Measurements from ENCODE around the gene CLTA.
"Not testable (repeated sequence)": the region's sequence is repeated elsewhere in the genome, so short reads cannot be mapped to it uniquely, and the experiment has no call there.

CLTA gene

DNA sequence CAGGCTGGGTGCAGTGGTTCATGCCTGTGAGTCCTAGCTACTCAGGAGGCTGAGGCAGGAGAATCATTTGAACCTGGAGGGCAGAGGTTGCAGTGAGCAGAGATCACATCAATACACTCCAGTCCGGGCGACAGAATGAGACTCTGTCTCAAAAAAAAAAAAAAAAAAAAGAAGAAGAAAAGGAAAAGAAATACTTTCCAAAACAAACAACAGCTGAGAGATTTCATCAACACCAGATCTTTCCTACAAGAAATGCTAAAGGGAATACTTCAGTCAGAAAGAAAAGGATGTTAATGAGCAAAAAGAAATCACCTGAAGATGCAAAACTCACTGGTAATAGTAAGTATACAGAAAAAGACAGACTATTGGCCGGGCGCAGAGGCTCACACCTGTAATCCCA lies 13.2 kb upstream of the CLTA start:
- TF ChIP-seq CTCF (conservative IDR thresholded peaks at IDR 0.05) (no peak), ZFX (IDR thresholded peaks at IDR 0.05) (no peak)
- H3K27ac ChIP-seq = no peak overlapping the region

GRCh38 chr9:36180243-36180642 lies 10.5 kb upstream of the CLTA start:
- H3K27ac ChIP-seq = not testable (repeated sequence)

GRCh38 chr9:36187414-36187813 lies 3.3 kb upstream of the CLTA start:
- H3K27ac ChIP-seq = no peak overlapping the region
- TF ChIP-seq ZFX (IDR thresholded peaks at IDR 0.05) (no peak), CTCF (conservative IDR thresholded peaks at IDR 0.05) (no peak)

- no peak overlapping the region for H3K27ac ChIP-seq
- TF ChIP-seq ZFX (IDR thresholded peaks at IDR 0.05) = no peak
- TF ChIP-seq CTCF (conservative IDR thresholded peaks at IDR 0.05) = no peak
Observed at GRCh38 chr9:36188212-36188611, 2.5 kb upstream of the CLTA start.

DNA sequence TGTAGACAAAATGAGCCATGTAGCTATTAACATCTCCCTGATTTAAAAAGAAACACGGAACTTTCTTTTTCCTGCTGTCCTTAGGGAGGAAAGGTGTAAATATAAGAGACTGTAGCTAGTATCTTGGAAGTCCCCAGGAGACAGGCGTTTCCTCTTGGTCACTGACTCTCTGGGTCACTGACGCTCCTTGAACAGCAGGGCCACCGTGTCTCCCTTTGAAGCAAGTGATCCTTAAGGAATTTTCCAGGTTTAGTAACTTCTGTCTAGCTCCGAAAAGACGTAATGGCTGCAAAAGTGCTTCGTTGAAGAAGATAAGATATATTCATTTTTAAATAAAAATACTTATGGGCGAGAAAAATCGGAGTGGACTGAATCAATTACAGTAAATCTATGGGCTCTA lies 745 bp upstream of the CLTA start:
- TF ChIP-seq ZFX (IDR thresholded peaks at IDR 0.05) (no peak), CTCF (conservative IDR thresholded peaks at IDR 0.05) (no peak)
- H3K27ac ChIP-seq = peak overlapping the region; percentile 95

DNA sequence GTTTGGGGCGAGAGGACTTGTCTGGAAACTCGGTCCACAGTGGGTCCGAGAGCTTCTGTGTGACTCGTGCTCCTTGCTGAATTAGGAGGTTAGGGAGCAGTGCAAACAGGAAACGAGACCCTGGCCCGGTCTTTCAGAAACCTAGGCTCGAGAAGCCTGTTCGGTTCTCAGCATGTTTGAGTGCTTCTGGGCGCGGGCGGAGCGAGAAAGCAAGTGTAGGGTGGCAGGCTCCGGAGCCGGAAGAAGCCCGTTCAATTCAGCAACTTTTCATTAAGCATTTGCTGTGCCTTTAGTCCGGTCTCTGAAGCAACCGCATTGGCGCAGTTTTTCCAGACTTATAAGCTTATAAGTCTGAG lies 547 bp downstream of the CLTA start:
- peak overlapping the region; percentile 95 for H3K27ac ChIP-seq
- peak; percentile 58 for TF ChIP-seq ZFX (IDR thresholded peaks at IDR 0.05)
- no peak for TF ChIP-seq CTCF (conservative IDR thresholded peaks at IDR 0.05)

- peak overlapping the region; percentile 95 for H3K27ac ChIP-seq
- no peak for TF ChIP-seq ZFX (IDR thresholded peaks at IDR 0.05)
- TF ChIP-seq CTCF (conservative IDR thresholded peaks at IDR 0.05) = no peak
Observed at GRCh38 chr9:36191686-36192085, 965 bp downstream of the CLTA start.

DNA sequence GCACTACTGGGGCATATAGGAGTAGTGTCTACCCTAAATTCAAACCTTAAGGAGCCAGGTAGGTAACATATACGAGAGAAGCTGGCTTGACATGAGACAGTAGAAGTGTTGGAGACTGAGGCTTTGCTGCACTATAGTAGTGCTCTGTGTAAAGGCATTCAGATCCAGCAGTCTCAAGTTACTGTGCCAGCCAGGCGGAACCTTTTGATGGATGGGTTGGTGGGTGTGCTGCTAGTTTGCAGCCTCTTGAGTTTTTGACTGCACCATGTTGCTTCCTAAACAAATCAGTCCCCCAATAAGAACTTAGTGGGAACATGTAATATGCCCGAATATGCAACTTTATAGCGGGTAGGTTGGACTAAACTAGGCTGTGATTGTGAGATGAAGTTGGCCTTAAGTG lies 1.5 kb downstream of the CLTA start:
- TF ChIP-seq CTCF (conservative IDR thresholded peaks at IDR 0.05) (no peak), ZFX (IDR thresholded peaks at IDR 0.05) (no peak)
- no peak overlapping the region; the same call in 1 of the 2 replicates for H3K27ac ChIP-seq
